Trophoblast cell (in vitro differentiated cells and primary cell): ENCODE results near the gene POU6F2.

ENCODE experiments used
- DNase-seq, 2 donors: peaks; one replicate each; pipeline ENCODE4 v3.0.0-alpha.2; 2016
- H2AFZ ChIP-seq: 2 replicates; pipeline ENCODE4 v1.6.1; 2013; ENCODE audit warnings: low read length, moderate library complexity, mild to moderate bottlenecking; ENCODE audit not compliant: insufficient read depth, poor library complexity
- H2AK5ac ChIP-seq: 2 replicates; pipeline ENCODE4 v1.6.1; 2013; ENCODE audit warnings: mild to moderate bottlenecking, low read length
- H2BK120ac ChIP-seq: 2 replicates; pipeline ENCODE4 v1.6.1; 2013; ENCODE audit warnings: low read length, mild to moderate bottlenecking, moderate library complexity; ENCODE audit not compliant: insufficient read depth, poor library complexity
- H2BK12ac ChIP-seq: 2 replicates; pipeline ENCODE4 v1.6.1; 2013; ENCODE audit warnings: mild to moderate bottlenecking, low read length, moderate library complexity
- H2BK5ac ChIP-seq: 2 replicates; pipeline ENCODE4 v1.6.1; 2013; ENCODE audit warnings: low read length, low read depth, moderate library complexity, mild to moderate bottlenecking; ENCODE audit not compliant: poor library complexity
- H3K14ac ChIP-seq: 2 replicates; pipeline ENCODE4 v1.6.1; 2013; ENCODE audit warnings: mild to moderate bottlenecking, low read length
- H3K18ac ChIP-seq: 2 replicates; pipeline ENCODE4 v1.6.1; 2013; ENCODE audit warnings: mild to moderate bottlenecking, low read length
- H3K23ac ChIP-seq: 2 replicates; pipeline ENCODE4 v1.6.1; 2013; ENCODE audit warnings: low read length
- H3K27ac ChIP-seq: 2 replicates; pipeline ENCODE4 v1.5.1; 2013; ENCODE audit warnings: low read depth, mild to moderate bottlenecking, inconsistent platforms, low read length, moderate library complexity
- H3K27me3 ChIP-seq: 2 replicates; pipeline ENCODE4 v1.6.1; 2013; ENCODE audit warnings: inconsistent platforms, mild to moderate bottlenecking, low read length, moderate library complexity; ENCODE audit not compliant: insufficient read depth
- H3K36me3 ChIP-seq, 2 experiments: 1 replicate in 1 of 2; 2 replicates in 1 of 2; pipeline ENCODE4 v1.6.1; 2013; ENCODE audit warnings: low read length in 2 of 2, mild to moderate bottlenecking in 2 of 2, moderate library complexity in 1 of 2; ENCODE audit not compliant: insufficient read depth in 2 of 2, control insufficient read depth in 1 of 2
- H3K4ac ChIP-seq: 2 replicates; pipeline ENCODE4 v1.6.1; 2013; ENCODE audit warnings: low read depth, mild to moderate bottlenecking, low read length, moderate library complexity
- H3K4me1 ChIP-seq, 2 experiments: 1 replicate in 1 of 2; 2 replicates in 1 of 2; pipeline ENCODE4 v1.6.1; 2013; ENCODE audit warnings: low read length in 2 of 2, mild to moderate bottlenecking in 2 of 2, moderate library complexity in 1 of 2; ENCODE audit not compliant: insufficient read depth in 2 of 2, control insufficient read depth in 1 of 2
- H3K4me2 ChIP-seq: 2 replicates; pipeline ENCODE4 v1.6.1; 2013; ENCODE audit warnings: inconsistent platforms, mild to moderate bottlenecking, low read length, moderate library complexity
- H3K4me3 ChIP-seq: 2 replicates; pipeline ENCODE4 v1.5.1; 2013; ENCODE audit warnings: mild to moderate bottlenecking, low read depth, low read length, inconsistent platforms
- H3K79me1 ChIP-seq: one replicate; pipeline ENCODE4 v1.6.1; 2013; ENCODE audit warnings: low read length
- H3K79me2 ChIP-seq: 2 replicates; pipeline ENCODE4 v1.6.1; 2013; ENCODE audit warnings: low read length, mild to moderate bottlenecking; ENCODE audit not compliant: control insufficient read depth, insufficient read depth, poor library complexity
- H3K9ac ChIP-seq: 2 replicates; pipeline ENCODE4 v1.6.1; 2013; ENCODE audit warnings: mild to moderate bottlenecking, low read length
- H3K9me3 ChIP-seq: 2 replicates; pipeline ENCODE4 v1.6.1; 2013; ENCODE audit warnings: low read depth, mild to moderate bottlenecking, control low read depth, inconsistent platforms, low read length; ENCODE audit not compliant: insufficient read depth
- H4K12ac ChIP-seq: 2 replicates; pipeline ENCODE4 v1.6.1; 2013; ENCODE audit warnings: low read depth, mild to moderate bottlenecking, low read length, moderate library complexity
- H4K8ac ChIP-seq: 2 replicates; pipeline ENCODE4 v1.6.1; 2013; ENCODE audit warnings: low read depth, mild to moderate bottlenecking, low read length, moderate library complexity
- H4K91ac ChIP-seq: one replicate; pipeline ENCODE4 v1.6.1; 2013; ENCODE audit warnings: low read depth, mild to moderate bottlenecking, low read length, moderate library complexity
- whole genome bisulfite sequencing: extraction: QIAGEN DNeasy Blood & Tissue Kit; methylation state at CpG from one replicate; pipeline ENCODE4 v1.1.7; 2013; ENCODE audit warnings: missing lambda C conversion rate; ENCODE audit not compliant: insufficient read length, insufficient coverage; ENCODE audit errors: extremely low coverage; 5-methylcytosine and 5-hydroxymethylcytosine counted together

POU6F2 gene

DNA sequence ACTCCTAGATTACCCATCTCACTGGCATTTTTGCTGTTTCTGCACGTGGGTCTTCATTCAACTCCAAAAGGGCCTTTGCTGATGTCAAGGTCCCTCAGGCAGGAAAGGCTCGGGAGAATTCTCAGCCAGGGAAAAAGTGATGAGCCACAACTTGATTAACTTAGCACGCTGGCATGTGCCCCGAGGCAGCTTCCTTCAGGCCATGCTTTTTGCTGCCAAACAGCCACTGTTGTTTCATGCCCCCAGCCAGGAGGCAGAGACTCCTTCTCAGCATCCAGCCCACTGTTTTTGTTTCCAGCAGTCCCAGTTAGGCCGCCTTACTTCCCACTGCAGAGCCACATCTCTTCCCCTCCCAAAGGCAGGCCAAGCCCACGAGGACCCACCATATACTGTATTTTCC, 322.0 kb downstream of the POU6F2 start:
- no peak overlapping the region for H3K4me3 ChIP-seq
- no peak overlapping the region for H2AK5ac ChIP-seq
- H2AFZ ChIP-seq: no peak overlapping the region
- H3K4ac ChIP-seq: no peak overlapping the region
- peaks cover 1% of the 10 kb centered on the region for H3K9me3 ChIP-seq
- H2BK5ac ChIP-seq: no peak overlapping the region
- no peak overlapping the region for H3K27ac ChIP-seq
- no peak overlapping the region for H3K14ac ChIP-seq
- no peak overlapping the region for H3K18ac ChIP-seq
- no peaks in the 10 kb centered on the region for H3K4me1 ChIP-seq
- H2BK12ac ChIP-seq: no peak overlapping the region
- H3K4me2 ChIP-seq: no peak overlapping the region
- no peaks in the 10 kb centered on the region for H3K27me3 ChIP-seq
- WGBS: no CpG with 5 or more reads among the region's 6 CpGs
- H3K9ac ChIP-seq: no peak overlapping the region
- no peak overlapping the region for H4K91ac ChIP-seq
- no peaks in the 10 kb centered on the region for H3K79me2 ChIP-seq
- no peak overlapping the region for H3K23ac ChIP-seq
- H3K36me3 ChIP-seq: no peaks in the 10 kb centered on the region
- no peaks in the 10 kb centered on the region for H3K79me1 ChIP-seq
- DNase-seq: peak; percentile 91 to 96
- H4K12ac ChIP-seq: no peak overlapping the region
- H4K8ac ChIP-seq: no peak overlapping the region
- no peak overlapping the region for H2BK120ac ChIP-seq

DNA sequence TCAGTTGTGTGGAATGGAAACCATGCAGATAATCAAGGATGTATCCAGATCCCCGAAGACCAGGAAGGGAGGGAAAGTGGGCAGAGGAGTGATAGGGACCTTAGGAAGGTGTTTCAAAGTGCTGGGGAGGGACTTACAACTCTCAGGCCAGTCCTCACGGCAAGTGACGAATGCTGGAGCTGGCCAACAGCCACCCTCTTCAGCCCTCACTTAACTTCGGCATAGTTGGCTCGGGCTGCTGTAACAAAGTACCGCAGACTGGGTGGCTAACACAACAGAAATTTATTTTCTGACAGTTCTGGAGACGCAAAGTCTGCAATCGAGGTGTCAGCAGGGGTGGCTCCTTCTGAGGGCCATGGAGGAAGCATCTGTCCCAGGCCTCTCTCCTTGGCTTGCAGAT, 322.6 kb downstream of the POU6F2 start:
- Histone ChIP-seq H4K91ac (no peak overlapping the region), H2AK5ac (no peak overlapping the region)
- WGBS: no CpG with 5 or more reads among the region's 8 CpGs

DNA sequence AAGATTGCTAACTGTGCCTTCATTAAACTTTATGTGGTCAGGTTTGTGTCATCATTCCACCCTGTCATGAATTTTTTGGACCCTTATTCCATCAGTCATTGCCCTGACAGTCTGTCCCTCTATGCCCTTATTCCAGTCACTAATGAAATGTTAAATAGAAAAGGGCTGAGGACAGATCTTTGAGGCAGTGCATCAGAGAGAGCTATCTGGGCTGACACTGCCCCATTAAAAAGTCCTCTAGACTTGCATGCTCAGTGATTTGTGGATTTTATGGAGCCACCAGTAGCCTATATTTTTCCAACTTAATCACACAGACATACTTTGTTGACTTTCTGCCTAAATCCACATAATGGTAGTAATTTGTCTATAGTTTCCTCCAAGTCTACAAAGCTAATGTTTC, 323.8 kb downstream of the POU6F2 start:
- Histone ChIP-seq H4K12ac (no peak overlapping the region), H2AFZ (no peak overlapping the region), H3K36me3 (no peaks in the 10 kb centered on the region), H2AK5ac (no peak overlapping the region), H3K9ac (no peak overlapping the region), H2BK120ac (no peak overlapping the region), H3K4me1 (no peaks in the 10 kb centered on the region), H2BK12ac (no peak overlapping the region), H3K79me1 (no peaks in the 10 kb centered on the region), H3K79me2 (no peaks in the 10 kb centered on the region), H3K9me3 (no peaks in the 10 kb centered on the region), H3K4ac (no peak overlapping the region), H3K4me3 (no peak overlapping the region), H4K8ac (no peak overlapping the region), H3K4me2 (no peak overlapping the region), H3K27ac (no peak overlapping the region), H3K27me3 (no peaks in the 10 kb centered on the region), H4K91ac (no peak overlapping the region), H3K18ac (no peak overlapping the region), H2BK5ac (no peak overlapping the region), H3K23ac (no peak overlapping the region), H3K14ac (no peak overlapping the region)
- no peak for DNase-seq

More for the DNA sequence above, 322.6 kb downstream of the POU6F2 start:
- no peak overlapping the region for H4K12ac ChIP-seq
- no peak overlapping the region for H2BK12ac ChIP-seq
- H3K14ac ChIP-seq: no peak overlapping the region
- no peaks in the 10 kb centered on the region for H3K4me1 ChIP-seq
- H3K18ac ChIP-seq: no peak overlapping the region
- DNase-seq: no peak
- no peaks in the 10 kb centered on the region for H3K79me2 ChIP-seq
- no peak overlapping the region for H3K4ac ChIP-seq
- no peak overlapping the region for H3K23ac ChIP-seq
- H2BK5ac ChIP-seq: no peak overlapping the region
- no peak overlapping the region for H2BK120ac ChIP-seq
- H2AFZ ChIP-seq: no peak overlapping the region
- no peak overlapping the region for H4K8ac ChIP-seq
- no peaks in the 10 kb centered on the region for H3K36me3 ChIP-seq
- no peak overlapping the region for H3K27ac ChIP-seq
- no peaks in the 10 kb centered on the region for H3K79me1 ChIP-seq
- no peak overlapping the region for H3K4me2 ChIP-seq
- no peaks in the 10 kb centered on the region for H3K27me3 ChIP-seq
- H3K9me3 ChIP-seq: peaks cover 1% of the 10 kb centered on the region
- no peak overlapping the region for H3K9ac ChIP-seq
- H3K4me3 ChIP-seq: no peak overlapping the region

DNA sequence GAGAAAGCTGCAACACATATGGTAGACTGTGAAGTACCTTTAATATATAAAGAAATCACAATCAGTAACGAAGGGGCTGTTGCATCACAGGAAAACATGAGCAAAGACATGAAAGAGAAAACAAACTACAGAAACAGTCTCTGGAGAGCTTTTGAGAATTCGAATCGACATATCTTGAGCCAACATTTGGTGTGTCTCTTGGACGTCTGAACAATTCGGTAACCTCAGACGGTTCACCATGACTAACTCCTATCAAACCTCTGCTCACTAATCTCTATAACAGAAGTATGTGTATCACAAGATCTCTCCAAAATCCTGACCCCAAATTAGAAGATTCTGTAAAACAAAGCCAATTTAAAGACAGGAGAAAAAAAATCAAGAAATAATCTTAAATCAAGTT, 326.5 kb downstream of the POU6F2 start:
- no peak overlapping the region for H2BK120ac ChIP-seq
- H4K12ac ChIP-seq: no peak overlapping the region
- no peaks in the 10 kb centered on the region for H3K79me2 ChIP-seq
- H3K23ac ChIP-seq: no peak overlapping the region
- H3K27me3 ChIP-seq: no peaks in the 10 kb centered on the region
- no peak overlapping the region for H2AK5ac ChIP-seq
- H3K4ac ChIP-seq: no peak overlapping the region
- no peak overlapping the region for H3K4me3 ChIP-seq
- no peak overlapping the region for H2BK12ac ChIP-seq
- H4K8ac ChIP-seq: no peak overlapping the region
- no peak overlapping the region for H2AFZ ChIP-seq
- H4K91ac ChIP-seq: no peak overlapping the region
- H2BK5ac ChIP-seq: no peak overlapping the region
- H3K79me1 ChIP-seq: no peaks in the 10 kb centered on the region
- H3K18ac ChIP-seq: no peak overlapping the region
- H3K36me3 ChIP-seq: no peaks in the 10 kb centered on the region
- no CpG with 5 or more reads among the region's 6 CpGs for WGBS
- H3K9me3 ChIP-seq: no peaks in the 10 kb centered on the region
- no peak overlapping the region for H3K4me2 ChIP-seq
- H3K14ac ChIP-seq: no peak overlapping the region
- H3K9ac ChIP-seq: no peak overlapping the region
- no peaks in the 10 kb centered on the region for H3K4me1 ChIP-seq
- peak in 1 of 2 donors; percentile 45 for DNase-seq
- H3K27ac ChIP-seq: no peak overlapping the region
